Liver (tissue), 9 donors: Measurements from ENCODE around the gene EXOSC2. TPM values are rescaled to one million over a fixed set of nuclear protein-coding genes. Genes with fewer than 3 reads are reported as not detected.

ENCODE experiments used
- DNase-seq: peaks from one replicate; pipeline ENCODE4 v3.0.0-alpha.2; 2017; ENCODE audit warnings: low spot score
- H3K27ac ChIP-seq, 2 donors: one replicate each; pipeline ENCODE4 v1.7.0; 2013; ENCODE audit warnings: inconsistent platforms in 2 of 2, low read length in 2 of 2, control low read depth in 1 of 2, low read depth in 1 of 2, mild to moderate bottlenecking in 1 of 2
- H3K27me3 ChIP-seq, 4 donors: one replicate each; pipeline versions ENCODE4 v1.6.1 to v1.7.0; 2013; ENCODE audit warnings: low read length in 3 of 4, inconsistent platforms in 1 of 4, mild to moderate bottlenecking in 1 of 4, moderate library complexity in 1 of 4; ENCODE audit not compliant: control insufficient read depth in 4 of 4, insufficient read depth in 4 of 4
- H3K36me3 ChIP-seq, 4 donors: one replicate each; pipeline versions ENCODE4 v1.6.1 to v1.7.0; 2013; ENCODE audit warnings: low read length in 3 of 4, mild to moderate bottlenecking in 3 of 4, low read depth in 1 of 4, moderate library complexity in 1 of 4; ENCODE audit not compliant: control insufficient read depth in 4 of 4, insufficient read depth in 3 of 4
- H3K4me1 ChIP-seq, 4 donors: one replicate each; pipeline versions ENCODE4 v1.6.1 to v1.7.0; 2013; ENCODE audit warnings: low read length in 3 of 4, mild to moderate bottlenecking in 3 of 4, moderate library complexity in 1 of 4; ENCODE audit not compliant: control insufficient read depth in 4 of 4, insufficient read depth in 4 of 4
- H3K4me3 ChIP-seq, 3 donors: one replicate each; pipeline versions ENCODE4 v1.6.1 to v1.7.0; 2013; ENCODE audit warnings: low read length in 3 of 3, control low read depth in 1 of 3, low read depth in 1 of 3, mild to moderate bottlenecking in 1 of 3
- H3K9ac ChIP-seq, 2 donors: one replicate each; pipeline ENCODE4 v1.7.0; 2013; ENCODE audit warnings: low read length in 2 of 2, mild to moderate bottlenecking in 2 of 2, moderate library complexity in 2 of 2, control low read depth in 1 of 2, low read depth in 1 of 2
- H3K9me3 ChIP-seq, 4 donors: one replicate each; pipeline versions ENCODE4 v1.6.1 to v1.7.0; 2013; ENCODE audit warnings: low read length in 3 of 4; ENCODE audit not compliant: control insufficient read depth in 4 of 4
- ATF3 ChIP-seq: IDR thresholded peaks from 2 replicates; pipeline ENCODE4 v1.6.1; 2016; ENCODE audit warnings: antibody characterized with exemption
- CTCF ChIP-seq: fragments of 150-350 bp; IDR thresholded peaks from 2 replicates; pipeline ENCODE4 v1.5.1; 2017; ENCODE audit warnings: improper control_type of control experiment, low read depth, low read length; ENCODE audit not compliant: missing input control
- EGR1 ChIP-seq, 2 donors: IDR thresholded peaks; 2 replicates each; pipeline ENCODE4 v1.6.1; 2016 to 2018; ENCODE audit warnings: antibody characterized with exemption in 2 of 2, low read depth in 2 of 2
- FOXA1 ChIP-seq: IDR thresholded peaks from 2 replicates; pipeline ENCODE4 v1.6.1; 2016; ENCODE audit warnings: antibody characterized with exemption
- FOXA2 ChIP-seq: IDR thresholded peaks from 2 replicates; pipeline ENCODE4 v1.6.1; 2016; ENCODE audit warnings: antibody characterized with exemption
- GABPA ChIP-seq, 2 donors: IDR thresholded peaks in 1 of 2; conservative IDR thresholded peaks in 1 of 2; 2 replicates each; pipeline ENCODE4 v1.6.1; 2016; ENCODE audit warnings: antibody characterized with exemption in 2 of 2, mild to moderate bottlenecking in 1 of 2, moderate library complexity in 1 of 2
- HNF4A ChIP-seq, 2 donors: conservative IDR thresholded peaks; 2 replicates each; pipeline ENCODE4 v1.6.1; 2016; ENCODE audit warnings: antibody characterized with exemption in 2 of 2, mild to moderate bottlenecking in 2 of 2
- HNF4G ChIP-seq: IDR thresholded peaks from 2 replicates; pipeline ENCODE4 v1.6.1; 2016; ENCODE audit warnings: antibody characterized with exemption
- JUND ChIP-seq, 2 donors: IDR thresholded peaks; 2 replicates each; pipeline ENCODE4 v1.6.1; 2016; ENCODE audit warnings: antibody characterized with exemption in 2 of 2
- MAX ChIP-seq: IDR thresholded peaks from 2 replicates; pipeline ENCODE4 v1.6.1; 2016; ENCODE audit warnings: antibody characterized with exemption
- NR2F2 ChIP-seq: IDR thresholded peaks from 2 replicates; pipeline ENCODE4 v1.6.1; 2016; ENCODE audit warnings: antibody characterized with exemption
- RAD21 ChIP-seq, 2 donors: IDR thresholded peaks; 2 replicates each; pipeline ENCODE4 v1.6.1; 2016; ENCODE audit warnings: antibody characterized with exemption in 2 of 2, mild to moderate bottlenecking in 2 of 2
- REST ChIP-seq: IDR thresholded peaks from 2 replicates; pipeline ENCODE4 v1.6.1; 2016; ENCODE audit warnings: antibody characterized with exemption, mild to moderate bottlenecking
- RXRA ChIP-seq, 2 donors: IDR thresholded peaks; 2 replicates each; pipeline ENCODE4 v1.6.1; 2017 to 2018; ENCODE audit warnings: antibody characterized with exemption in 2 of 2, mild to moderate bottlenecking in 1 of 2
- SP1 ChIP-seq: IDR thresholded peaks from 2 replicates; pipeline ENCODE4 v1.6.1; 2018; ENCODE audit warnings: antibody characterized with exemption, mild to moderate bottlenecking
- TAF1 ChIP-seq: conservative IDR thresholded peaks from 2 replicates; pipeline ENCODE4 v1.6.1; 2016; ENCODE audit warnings: antibody characterized with exemption, mild to moderate bottlenecking
- YY1 ChIP-seq: IDR thresholded peaks from 2 replicates; pipeline ENCODE4 v1.6.1; 2016; ENCODE audit warnings: antibody characterized with exemption, mild to moderate bottlenecking
- ZBTB33 ChIP-seq: IDR thresholded peaks from 2 replicates; pipeline ENCODE4 v1.6.1; 2016; ENCODE audit warnings: antibody characterized with exemption
- WGBS: extraction: QIAGEN DNeasy Blood & Tissue Kit; methylation state at CpG from one replicate; pipeline ENCODE4 v1.1.7; 2013; 5-methylcytosine and 5-hydroxymethylcytosine counted together
- polyA plus RNA-seq, 2 donors: library from polyadenylated mRNA; stranded (reverse) in 1 of 2; unstranded in 1 of 2; fragments of 200-250 nt in 1 of 2; fragments of >200 nt in 1 of 2; fragmentation: Nextera tagmentation in 1 of 2; extraction: Ambion mirVana in 1 of 2; gene quantifications; one replicate each; pipeline versions ENCODE4 v1.2.1 to v1.2.3, GENCODE V29; 2013 to 2015
- total RNA-seq, 2 donors: library from RNA; depleted of rRNA; stranded (reverse); fragments of >200 nt; gene quantifications; one replicate each; pipeline ENCODE4 v1.2.3, GENCODE V29; 2014
- donor health status: healthy.
- donor health status: healthy.
- donor health status: healthy.
- donor health status: healthy.
- donor health status: healthy.

EXOSC2 gene
- total and polyA plus RNA-seq, 4 donors: 7.6 to 21.2 (median 13.1) TPM

- Histone ChIP-seq H3K27me3 (no peaks in the 10 kb centered on the region), H3K4me3 (no peak overlapping the region), H3K9ac (no peak overlapping the region), H3K4me1 (no peaks in the 10 kb centered on the region), H3K36me3 (no peaks in the 10 kb centered on the region), H3K9me3 (no peaks in the 10 kb centered on the region), H3K27ac (no peak overlapping the region)
- no peak for TF ChIP-seq JUND (IDR thresholded peaks at IDR 0.05)
- TF ChIP-seq ATF3: no peak
- TF ChIP-seq MAX: no peak
- TF ChIP-seq SP1: no peak
- TF ChIP-seq ZBTB33: no peak
- TF ChIP-seq RXRA (IDR thresholded peaks at IDR 0.05): no peak
- no peak for TF ChIP-seq CTCF
- no peak for TF ChIP-seq YY1
- TF ChIP-seq GABPA (IDR thresholded peaks at IDR 0.05 in 1 of 2, conservative IDR thresholded peaks at IDR 0.05 in 1 of 2): no peak
- TF ChIP-seq RAD21 (IDR thresholded peaks at IDR 0.05): no peak
- TF ChIP-seq FOXA2: no peak
- no peak for TF ChIP-seq TAF1
- TF ChIP-seq EGR1 (IDR thresholded peaks at IDR 0.05; ENCODE audit: low read depth in 2 of 2): no peak
- TF ChIP-seq HNF4G: no peak
- TF ChIP-seq FOXA1: no peak
- TF ChIP-seq REST: no peak
- TF ChIP-seq HNF4A (conservative IDR thresholded peaks at IDR 0.05): no peak
- TF ChIP-seq NR2F2: no peak
- WGBS: 81% methylated on average over 5 of the region's 5 CpGs
- DNase-seq: no peak
Observed at GRCh38 chr9:130745829-130746228, 52.2 kb downstream of the EXOSC2 start.
